Erythroblast (primary cell): ENCODE data around the gene DCUN1D5.

Experiments used
- GATA1 ChIP-seq: IDR thresholded peaks from 2 replicates; pipeline ENCODE4 v1.6.1; 2011; ENCODE audit warnings: low read depth, mild to moderate bottlenecking, control low read depth, low read length, moderate library complexity
- POLR2A ChIP-seq: IDR thresholded peaks from 2 replicates; pipeline ENCODE4 v1.6.1; 2011; ENCODE audit warnings: mild to moderate bottlenecking, low read length

- no peak for TF ChIP-seq POLR2A
- no peak for TF ChIP-seq GATA1
These were observed 67.9 kb downstream of the DCUN1D5 start for GRCh38 chr11:103024086-103024485.
